HepG2 (cell line): ENCODE data around the gene CISH. TPM values are rescaled to one million over a fixed set of nuclear protein-coding genes. Genes with fewer than 3 reads are reported as not detected.

Experiments
- ATAC-seq: fragments of 200-7000 bp; cut with Tn5 transposase; 3 replicates; pipeline ENCODE4 v1.9.1; 2020; ENCODE audit warnings: mild to moderate bottlenecking, moderate library complexity
- BruUV-seq: library from RNA; stranded (reverse); fragments of 400-500 nt; replicated peaks from 2 replicates; lab custom pipeline; 2021; lab: Mats Ljungman, UMichigan
- CTCF ChIA-PET: fragments of 300-600 bp; formaldehyde crosslinking; extraction: SDS; loops from one replicate; lab custom pipeline; 2021; ENCODE audit warnings: low total read pairs, inconsistent platforms, low intra/inter-chr PET ratio; lab: Yijun Ruan, JAX
- POLR2A ChIA-PET: fragments of 350-600 bp; sonication (Branson Sonifier 250); formaldehyde crosslinking; loops from one replicate; lab custom pipeline; 2020; ENCODE audit warnings: antibody characterized with exemption, inconsistent platforms; lab: Yijun Ruan, JAX
- DNase-seq: peaks from one replicate; pipeline ENCODE4 v3.0.0-alpha.2; 2015; ENCODE audit warnings: low spot score
- FAIRE-seq: peaks from 3 replicates; lab custom pipeline; 2011; peaks lifted over from hg19 to GRCh38; lab: Jason Lieb, UNC
- H2AFZ ChIP-seq: one replicate; pipeline ENCODE4 v1.6.1; 2011; ENCODE audit warnings: low read length, inconsistent platforms
- H3K27ac ChIP-seq: fragments of 300-600 bp; 3 replicates; pipeline ENCODE4 v1.8.0; 2011; ENCODE audit warnings: mixed run types, mild to moderate bottlenecking, mixed read lengths, low read length, inconsistent platforms; ENCODE audit not compliant: insufficient read depth; ENCODE audit errors: extremely low read length
- H3K27me3 ChIP-seq, 2 experiments: fragments of 200-600 bp in 1 of 2; 2 replicates in 1 of 2; 3 replicates in 1 of 2; pipeline versions ENCODE4 v1.6.0 to v1.8.0; 2011; ENCODE audit warnings: low read length in 2 of 2, mild to moderate bottlenecking in 2 of 2, moderate library complexity in 2 of 2, inconsistent platforms in 1 of 2; ENCODE audit not compliant: insufficient read depth in 2 of 2, control insufficient read depth in 1 of 2
- H3K36me3 ChIP-seq, 2 experiments: fragments of 200-600 bp in 1 of 2; replicated peaks in 1 of 2; 2 replicates in 1 of 2; 3 replicates in 1 of 2; pipeline versions ENCODE4 v1.5.1 to v1.8.0; 2011; ENCODE audit warnings: low read length in 2 of 2, inconsistent platforms in 1 of 2; ENCODE audit not compliant: insufficient read depth in 2 of 2, control insufficient read depth in 1 of 2
- H3K4me1 ChIP-seq: 2 replicates; pipeline ENCODE4 v1.5.1; 2012; ENCODE audit warnings: low read length, inconsistent platforms; ENCODE audit not compliant: insufficient read depth
- H3K4me2 ChIP-seq: 2 replicates; pipeline ENCODE4 v1.6.0; 2011; ENCODE audit warnings: low read depth, low read length, inconsistent platforms
- H3K4me3 ChIP-seq, 3 experiments: fragments of 200-600 bp in 1 of 3; sonication (generic), shearing (Covaris generic) in 1 of 3; replicated peaks in 1 of 3; 2 replicates each; pipeline ENCODE4 v1.5.1; 2011 to 2016; ENCODE audit warnings: low read length in 3 of 3, inconsistent platforms in 2 of 3, low read depth in 2 of 3, mild to moderate bottlenecking in 2 of 3, control low read depth in 1 of 3, mixed read lengths in 1 of 3; ENCODE audit not compliant: insufficient read depth in 1 of 3
- H3K79me2 ChIP-seq: one replicate; pipeline ENCODE4 v1.6.1; 2011; ENCODE audit warnings: low read length, inconsistent platforms; ENCODE audit not compliant: insufficient read depth
- H3K9ac ChIP-seq: 2 replicates; pipeline ENCODE4 v1.6.0; 2011; ENCODE audit warnings: mild to moderate bottlenecking, low read depth, low read length, inconsistent platforms; ENCODE audit not compliant: insufficient read depth
- H3K9me3 ChIP-seq: 2 replicates; pipeline ENCODE4 v1.5.1; 2012; ENCODE audit warnings: mild to moderate bottlenecking, low read length
- H4K20me1 ChIP-seq: 2 replicates; pipeline ENCODE4 v1.6.0; 2011; ENCODE audit warnings: inconsistent platforms, mild to moderate bottlenecking, low read length, moderate library complexity; ENCODE audit not compliant: insufficient read depth
- ELF1 ChIP-seq: sonication (generic); formaldehyde crosslinking; IDR thresholded peaks from 2 replicates; pipeline ENCODE4 v1.4.0; 2020; ENCODE audit warnings: missing genetic modification reagents
- FOXO1 ChIP-seq: sonication (generic); formaldehyde crosslinking; IDR thresholded peaks from 2 replicates; pipeline ENCODE4 v1.4.0; 2020; ENCODE audit warnings: missing genetic modification reagents
- RFX5 ChIP-seq: IDR thresholded peaks from 2 replicates; pipeline ENCODE4 v1.6.1; 2011; ENCODE audit warnings: low read depth, low read length, improper control_type of control experiment
- SALL1 ChIP-seq: sonication (generic); formaldehyde crosslinking; IDR thresholded peaks from 2 replicates; pipeline ENCODE4 v1.8.0; 2022; ENCODE audit warnings: mild to moderate bottlenecking, missing genetic modification reagents
- THAP11 ChIP-seq: IDR thresholded peaks from 2 replicates; pipeline ENCODE4 v1.6.1; 2016; ENCODE audit warnings: missing biosample characterization, missing genetic modification reagents
- ZFP36 ChIP-seq: fragments of 150-350 bp; IDR thresholded peaks from 2 replicates; pipeline ENCODE4 v1.6.1; 2018; ENCODE audit warnings: borderline replicate concordance, low read length, low read depth; ENCODE audit not compliant: partially characterized antibody
- ZNF260 ChIP-seq: sonication (generic); formaldehyde crosslinking; IDR thresholded peaks from 2 replicates; pipeline ENCODE4 v1.4.0; 2020; ENCODE audit warnings: missing genetic modification reagents, low read depth, mild to moderate bottlenecking, borderline replicate concordance
- ZNF501 ChIP-seq: sonication (generic); formaldehyde crosslinking; IDR thresholded peaks from 2 replicates; pipeline ENCODE4 v1.5.1; 2020; ENCODE audit warnings: mild to moderate bottlenecking, moderate library complexity, missing genetic modification reagents
- ZNF569 ChIP-seq: sonication (generic); formaldehyde crosslinking; IDR thresholded peaks from 2 replicates; pipeline ENCODE4 v1.5.0; 2020; ENCODE audit warnings: mild to moderate bottlenecking, missing genetic modification reagents, moderate library complexity, borderline replicate concordance
- ZNF672 ChIP-seq: sonication (generic); formaldehyde crosslinking; IDR thresholded peaks from 2 replicates; pipeline ENCODE4 v1.8.1; 2022; ENCODE audit warnings: missing genetic modification reagents
- ZNF761 ChIP-seq: sonication (generic); formaldehyde crosslinking; conservative IDR thresholded peaks from 2 replicates; pipeline ENCODE4 v1.4.0; 2020; ENCODE audit warnings: mild to moderate bottlenecking, missing genetic modification reagents
- WGBS: methylation state at CpG from one replicate; pipeline ENCODE4 v1.1.6; 2017; ENCODE audit warnings: low lambda C conversion rate; 5-methylcytosine and 5-hydroxymethylcytosine counted together
- in situ Hi-C: cut with HindIII; loops from 2 replicates; pipeline ENCODE4 v1.10.0; 2017; ENCODE audit warnings: low pct_unique_long_range_greater_than_20kb; ENCODE audit not compliant: extremely low pct_ligation_motif_present
- intact Hi-C: fragments of 100-400 bp; cut with micrococcal nuclease; formaldehyde crosslinking; loops from one replicate; pipeline ENCODE4 v1.10.0; 2022; ENCODE audit not compliant: unreplicated experiment
- polyA plus RNA-seq, 8 experiments: library from polyadenylated mRNA; depleted of rRNA in 3 of 8; stranded (reverse) in 7 of 8; unstranded in 1 of 8; fragments of >200 nt; fragmentation: Illumina TruSeq in 4 of 8; extraction: Trizol in 4 of 8; gene quantifications; 2 replicates each; pipeline versions ENCODE4 v1.2.1 to v1.2.3, GENCODE V29; 2011 to 2016; ENCODE audit warnings: low read depth in 4 of 8, missing spikeins in 1 of 8, mixed read lengths in 1 of 8; ENCODE audit not compliant: insufficient read depth in 1 of 8
- total RNA-seq, 5 experiments: library from RNA; depleted of rRNA; stranded (reverse); fragments of >200 nt; fragmentation: Illumina TruSeq; extraction: Trizol; gene quantifications; 2 replicates each; pipeline ENCODE4 v1.2.3, GENCODE V29; 2016; ENCODE audit warnings: low read depth in 1 of 5
- TF ChIP-seq, protein P1 (sequence below): sonication (generic); formaldehyde crosslinking; IDR thresholded peaks from 2 replicates; pipeline ENCODE4 v1.4.0; 2020; ENCODE audit warnings: missing genetic modification reagents
- TF ChIP-seq, protein P2 (sequence below): sonication (generic); formaldehyde crosslinking; IDR thresholded peaks from 2 replicates; pipeline ENCODE4 v1.5.0; 2020; ENCODE audit warnings: missing genetic modification reagents
- TF ChIP-seq, protein P3 (sequence below): sonication (generic); formaldehyde crosslinking; IDR thresholded peaks from 2 replicates; pipeline ENCODE4 v1.5.1; 2020; ENCODE audit warnings: mild to moderate bottlenecking, missing genetic modification reagents, moderate library complexity

CISH gene
- total and polyA plus RNA-seq, 2 of the 13 experiments (the other 11 are each of a cell fraction or from before 2014, with no cell fraction given) = 0.91 to 1.5 TPM

DNA sequence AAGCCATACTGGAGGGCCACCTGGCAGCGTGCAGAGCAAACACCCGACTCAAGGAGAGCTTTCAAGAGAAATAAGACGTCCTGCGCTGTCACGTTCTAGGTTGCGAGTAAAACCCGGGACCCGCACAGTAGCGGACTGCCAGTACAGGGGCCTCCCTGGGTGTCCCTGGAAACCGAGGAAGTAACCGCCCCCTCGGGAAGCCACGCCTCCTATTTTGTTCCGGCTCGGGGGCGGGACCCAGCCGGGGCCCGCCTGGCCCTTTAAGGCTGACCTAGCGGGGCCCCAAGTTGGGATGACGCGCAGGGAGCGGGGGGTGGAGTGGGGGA is 5.2 kb upstream of the CISH start (continued):
- TF ChIP-seq, protein P1, sequence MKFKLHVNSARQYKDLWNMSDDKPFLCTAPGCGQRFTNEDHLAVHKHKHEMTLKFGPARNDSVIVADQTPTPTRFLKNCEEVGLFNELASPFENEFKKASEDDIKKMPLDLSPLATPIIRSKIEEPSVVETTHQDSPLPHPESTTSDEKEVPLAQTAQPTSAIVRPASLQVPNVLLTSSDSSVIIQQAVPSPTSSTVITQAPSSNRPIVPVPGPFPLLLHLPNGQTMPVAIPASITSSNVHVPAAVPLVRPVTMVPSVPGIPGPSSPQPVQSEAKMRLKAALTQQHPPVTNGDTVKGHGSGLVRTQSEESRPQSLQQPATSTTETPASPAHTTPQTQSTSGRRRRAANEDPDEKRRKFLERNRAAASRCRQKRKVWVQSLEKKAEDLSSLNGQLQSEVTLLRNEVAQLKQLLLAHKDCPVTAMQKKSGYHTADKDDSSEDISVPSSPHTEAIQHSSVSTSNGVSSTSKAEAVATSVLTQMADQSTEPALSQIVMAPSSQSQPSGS (CRISPR knock-in tag) = 0 out of 2 replicates have a peak, but pooled peaks have one; percentile 2
- peak; percentile 62; the same call in 1 of the 2 replicates for TF ChIP-seq ELF1 (CRISPR knock-in tag)
- TF ChIP-seq ZNF672 (CRISPR knock-in tag) = no peak
- no peak for TF ChIP-seq ZNF569 (CRISPR knock-in tag)
- peak; percentile 7; the same call in 1 of the 2 replicates for TF ChIP-seq ZNF761 (CRISPR knock-in tag)
- peak; percentile 39; the same call in 1 of the 2 replicates for TF ChIP-seq THAP11
- no peak for TF ChIP-seq ZNF260

DNA sequence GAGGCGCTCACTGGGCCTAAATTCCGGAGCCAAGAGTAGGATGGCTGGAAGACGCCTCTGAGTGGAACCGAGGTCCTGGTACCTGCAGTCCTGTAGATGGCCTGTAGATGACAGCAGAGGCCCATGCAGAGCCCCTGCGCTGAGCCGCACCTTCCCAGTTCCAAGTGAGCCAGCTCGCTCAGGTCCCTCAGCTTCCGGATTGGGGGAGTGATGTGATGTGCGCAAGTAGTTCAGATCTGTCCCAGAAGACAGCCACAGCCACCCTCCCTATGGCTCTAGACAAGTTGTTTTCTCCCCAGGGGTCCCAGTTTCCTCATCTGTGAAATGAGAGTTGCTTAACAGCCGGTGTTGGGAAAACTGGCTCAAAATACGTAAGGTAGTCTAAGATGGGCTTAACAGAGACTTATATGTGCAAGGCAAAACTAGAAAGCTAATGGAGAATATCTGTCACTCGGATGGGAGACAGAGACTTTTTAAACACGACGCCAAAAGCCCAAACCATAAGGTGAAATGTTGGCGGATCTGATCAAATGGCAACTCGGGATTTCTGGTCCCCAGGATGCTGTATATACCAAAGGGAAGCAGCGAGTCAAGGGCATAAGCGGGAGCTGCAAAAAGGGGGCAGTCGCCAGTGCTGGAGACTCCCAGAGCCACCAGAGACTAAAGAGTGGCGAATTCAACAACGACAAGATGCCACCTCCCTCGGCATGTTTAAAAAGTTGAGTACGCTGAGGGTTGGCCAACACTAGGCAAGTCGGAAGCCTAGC is 4.6 kb upstream of the CISH start:
- DNase-seq (peak; percentile 74), FAIRE-seq (peak; percentile 81), ATAC-seq (peak; percentile 56)
- in situ Hi-C loops (loop anchor here (5.0 kb wide), 2 partner anchors 36 to 756 kb away; no protein-coding TSS in a partner anchor), intact Hi-C loops (loop anchor here (1.0 to 10.0 kb wide), 3 partner anchors 36 to 756 kb away; no protein-coding TSS in a partner anchor)
- Histone ChIP-seq H3K4me1 (peaks cover 53% of the 10 kb centered on the region), H4K20me1 (no peaks in the 10 kb centered on the region), H3K9ac (peak overlapping the region; percentile 19; the same call in 1 of the 2 replicates), H3K27ac (peak overlapping the region; percentile 20), H3K4me2 (peak overlapping the region; percentile 99), H2AFZ (no peak overlapping the region), H3K9me3 (no peaks in the 10 kb centered on the region), H3K4me3 (peak overlapping the region; percentile 68 to 79 (median 69)), H3K27me3 (peaks cover 0 to 10% of the 10 kb centered on the region in 2 experiments; a peak in 1 of 5 replicates), H3K36me3 (no peaks in the 10 kb centered on the region), H3K79me2 (peaks cover 7% of the 10 kb centered on the region)
- CTCF ChIA-PET = interaction anchor here (0.6 to 8.0 kb wide), 7 partner anchors 36 to 773 kb away, joined by 3 to 182 read pairs (median 8); partner anchors contain the start of gene HEMK1
- POLR2A ChIA-PET = interaction anchor here (0.8 to 4.0 kb wide), 12 partner anchors 15 to 769 kb away, joined by 3 to 33 read pairs (median 4); partner anchors contain the start of genes HEMK1 and MANF
- WGBS = 2% methylated on average over 18 of the region's 24 CpGs
- TSS peak; percentile 57 for BruUV-seq
- peak; percentile 47; the same call in 1 of the 2 replicates for TF ChIP-seq RFX5
- TF ChIP-seq, protein P2, sequence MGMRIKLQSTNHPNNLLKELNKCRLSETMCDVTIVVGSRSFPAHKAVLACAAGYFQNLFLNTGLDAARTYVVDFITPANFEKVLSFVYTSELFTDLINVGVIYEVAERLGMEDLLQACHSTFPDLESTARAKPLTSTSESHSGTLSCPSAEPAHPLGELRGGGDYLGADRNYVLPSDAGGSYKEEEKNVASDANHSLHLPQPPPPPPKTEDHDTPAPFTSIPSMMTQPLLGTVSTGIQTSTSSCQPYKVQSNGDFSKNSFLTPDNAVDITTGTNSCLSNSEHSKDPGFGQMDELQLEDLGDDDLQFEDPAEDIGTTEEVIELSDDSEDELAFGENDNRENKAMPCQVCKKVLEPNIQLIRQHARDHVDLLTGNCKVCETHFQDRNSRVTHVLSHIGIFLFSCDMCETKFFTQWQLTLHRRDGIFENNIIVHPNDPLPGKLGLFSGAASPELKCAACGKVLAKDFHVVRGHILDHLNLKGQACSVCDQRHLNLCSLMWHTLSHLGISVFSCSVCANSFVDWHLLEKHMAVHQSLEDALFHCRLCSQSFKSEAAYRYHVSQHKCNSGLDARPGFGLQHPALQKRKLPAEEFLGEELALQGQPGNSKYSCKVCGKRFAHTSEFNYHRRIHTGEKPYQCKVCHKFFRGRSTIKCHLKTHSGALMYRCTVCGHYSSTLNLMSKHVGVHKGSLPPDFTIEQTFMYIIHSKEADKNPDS (CRISPR knock-in tag) = no peak
- TF ChIP-seq, protein P3, sequence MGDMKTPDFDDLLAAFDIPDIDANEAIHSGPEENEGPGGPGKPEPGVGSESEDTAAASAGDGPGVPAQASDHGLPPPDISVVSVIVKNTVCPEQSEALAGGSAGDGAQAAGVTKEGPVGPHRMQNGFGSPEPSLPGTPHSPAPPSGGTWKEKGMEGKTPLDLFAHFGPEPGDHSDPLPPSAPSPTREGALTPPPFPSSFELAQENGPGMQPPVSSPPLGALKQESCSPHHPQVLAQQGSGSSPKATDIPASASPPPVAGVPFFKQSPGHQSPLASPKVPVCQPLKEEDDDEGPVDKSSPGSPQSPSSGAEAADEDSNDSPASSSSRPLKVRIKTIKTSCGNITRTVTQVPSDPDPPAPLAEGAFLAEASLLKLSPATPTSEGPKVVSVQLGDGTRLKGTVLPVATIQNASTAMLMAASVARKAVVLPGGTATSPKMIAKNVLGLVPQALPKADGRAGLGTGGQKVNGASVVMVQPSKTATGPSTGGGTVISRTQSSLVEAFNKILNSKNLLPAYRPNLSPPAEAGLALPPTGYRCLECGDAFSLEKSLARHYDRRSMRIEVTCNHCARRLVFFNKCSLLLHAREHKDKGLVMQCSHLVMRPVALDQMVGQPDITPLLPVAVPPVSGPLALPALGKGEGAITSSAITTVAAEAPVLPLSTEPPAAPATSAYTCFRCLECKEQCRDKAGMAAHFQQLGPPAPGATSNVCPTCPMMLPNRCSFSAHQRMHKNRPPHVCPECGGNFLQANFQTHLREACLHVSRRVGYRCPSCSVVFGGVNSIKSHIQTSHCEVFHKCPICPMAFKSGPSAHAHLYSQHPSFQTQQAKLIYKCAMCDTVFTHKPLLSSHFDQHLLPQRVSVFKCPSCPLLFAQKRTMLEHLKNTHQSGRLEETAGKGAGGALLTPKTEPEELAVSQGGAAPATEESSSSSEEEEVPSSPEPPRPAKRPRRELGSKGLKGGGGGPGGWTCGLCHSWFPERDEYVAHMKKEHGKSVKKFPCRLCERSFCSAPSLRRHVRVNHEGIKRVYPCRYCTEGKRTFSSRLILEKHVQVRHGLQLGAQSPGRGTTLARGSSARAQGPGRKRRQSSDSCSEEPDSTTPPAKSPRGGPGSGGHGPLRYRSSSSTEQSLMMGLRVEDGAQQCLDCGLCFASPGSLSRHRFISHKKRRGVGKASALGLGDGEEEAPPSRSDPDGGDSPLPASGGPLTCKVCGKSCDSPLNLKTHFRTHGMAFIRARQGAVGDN (CRISPR knock-in tag) = peak; percentile 29; the same call in 1 of the 2 replicates
- 0 out of 2 replicates have a peak, but pooled peaks have one; percentile 44 for TF ChIP-seq ZNF501 (CRISPR knock-in tag)
- TF ChIP-seq ZFP36 = no peak
- TF ChIP-seq FOXO1 = 0 out of 2 replicates have a peak, but pooled peaks have one; percentile 8
- peak; percentile 54; the same call in 1 of the 2 replicates for TF ChIP-seq SALL1 (CRISPR knock-in tag)
